Dedifferentiated amniotic fluid mesenchymal stem cell (primary cell): ENCODE measurements around the gene EDAR.

Experiments
- DNase-seq: peaks from one replicate; pipeline ENCODE4 v3.0.0-alpha.2; 2016; ENCODE audit errors: extremely low spot score

EDAR gene

GRCh38 chr2:108924580-108925251, 64.3 kb downstream of the EDAR start:
- no peak for DNase-seq

DNA sequence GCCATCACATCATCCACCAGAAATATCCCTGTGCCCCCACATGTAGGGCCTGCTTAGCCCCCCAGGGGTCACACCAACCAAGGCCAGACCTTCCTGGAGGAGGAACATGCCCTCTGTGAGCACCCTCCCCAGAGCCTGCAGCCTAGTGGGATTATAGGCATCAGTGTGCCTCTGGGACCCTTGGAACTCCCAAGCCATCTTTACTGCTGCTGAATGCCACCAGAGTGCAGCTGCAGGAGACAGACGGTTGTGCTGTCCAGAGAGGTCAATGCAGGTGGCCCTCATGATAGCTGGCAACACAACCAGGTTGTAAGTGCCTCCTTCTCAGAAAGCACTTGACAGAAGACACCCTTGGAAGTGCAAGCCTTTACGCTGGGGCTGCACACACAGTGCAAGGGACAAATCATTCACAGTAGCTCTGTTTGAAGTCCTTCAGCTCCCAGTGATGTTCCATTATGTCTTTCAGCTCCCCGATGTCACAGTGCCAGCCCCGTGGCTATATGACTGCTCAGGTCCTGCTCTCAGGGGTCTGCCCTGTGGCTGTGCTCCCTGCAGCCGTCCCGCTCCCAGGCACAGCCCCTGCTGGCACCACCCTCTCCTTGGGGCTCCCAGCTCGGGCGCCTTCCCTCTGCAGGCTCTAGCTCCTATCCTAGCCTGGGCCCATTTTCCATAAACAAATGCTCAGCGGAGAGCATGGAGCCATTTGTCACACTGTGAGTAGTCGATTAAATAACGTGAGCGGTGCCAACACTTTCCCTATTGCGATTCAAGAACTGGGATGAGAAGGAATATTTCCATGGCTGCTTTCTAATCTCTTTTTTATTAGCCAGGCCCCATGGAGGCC, 65.1 kb downstream of the EDAR start:
- DNase-seq = no peak

DNA sequence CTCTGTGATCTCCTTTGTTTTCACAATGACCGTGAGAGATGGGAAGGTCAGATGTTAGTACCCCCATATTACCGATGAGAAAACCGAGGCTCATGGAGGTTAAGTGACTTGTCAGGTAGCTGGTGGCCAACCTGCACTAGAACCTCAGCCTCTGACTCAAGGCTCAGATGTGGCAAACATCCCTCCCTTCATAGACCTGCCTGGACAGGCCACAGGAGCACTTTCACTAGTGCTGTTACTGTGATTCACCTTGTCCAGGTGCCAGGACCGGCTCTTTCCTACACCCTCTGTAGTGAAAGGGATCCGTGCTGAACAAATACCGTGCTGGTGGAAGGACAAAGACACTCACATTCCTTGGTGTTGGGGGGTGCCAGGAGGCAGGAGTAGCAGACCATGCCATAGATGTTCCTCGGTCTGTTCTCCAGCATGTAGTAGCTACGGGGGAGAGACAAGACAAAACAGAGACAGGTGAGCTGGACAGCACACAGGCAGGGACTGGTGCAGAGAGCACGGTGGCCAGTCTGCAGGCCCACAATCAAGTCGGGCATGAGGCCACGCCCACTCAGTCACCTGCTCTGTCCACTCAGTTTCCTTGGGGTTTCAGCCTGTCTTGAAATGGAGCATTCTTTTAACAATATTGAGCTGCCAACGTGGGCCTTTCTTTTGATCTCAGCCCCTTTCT, 65.9 kb downstream of the EDAR start:
- DNase-seq = no peak

DNA sequence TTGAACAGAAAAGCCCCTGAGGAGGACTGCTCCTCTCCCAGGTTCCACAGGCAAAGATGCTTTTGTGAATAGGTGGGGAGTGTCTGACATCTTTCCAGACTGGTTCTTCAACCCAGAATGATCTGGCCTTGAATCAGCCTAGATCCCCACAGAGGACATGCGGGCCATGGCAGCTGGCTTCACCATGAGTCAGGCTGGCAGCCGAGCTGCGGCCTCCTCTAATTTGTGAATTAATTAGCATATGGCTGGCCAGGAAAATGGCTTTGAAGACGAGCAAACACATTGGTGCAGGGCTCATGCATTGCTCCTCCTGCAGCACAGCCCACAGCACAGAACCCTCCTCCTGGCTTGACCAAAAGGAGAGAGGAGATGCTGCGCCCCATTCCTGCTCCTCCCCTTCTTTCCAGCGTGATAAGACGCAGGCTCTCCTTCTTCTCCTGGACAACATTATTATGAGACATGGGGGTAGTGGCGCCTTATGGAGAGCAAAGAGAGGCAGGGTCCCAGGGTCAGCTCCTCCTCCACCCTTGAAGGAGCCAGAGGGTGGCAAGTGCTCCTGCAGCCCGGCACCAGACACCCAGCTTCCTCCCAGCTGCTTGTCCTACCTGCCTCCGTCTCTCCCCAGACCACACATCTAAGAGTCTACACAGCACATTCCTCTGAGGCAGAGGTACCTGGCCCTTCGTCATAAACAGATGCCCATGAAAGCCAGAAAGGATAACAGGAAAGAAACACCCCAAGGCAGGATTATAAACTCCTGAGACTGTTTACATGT, 66.7 kb downstream of the EDAR start:
- DNase-seq = no peak

GRCh38 chr2:108921096-108922030, 67.7 kb downstream of the EDAR start:
- no peak for DNase-seq

- no peak for DNase-seq
These were observed 68.3 kb downstream of the EDAR start for GRCh38 chr2:108920686-108921085.

GRCh38 chr2:108919571-108920373, 69.2 kb downstream of the EDAR start:
- no peak for DNase-seq

- DNase-seq = no peak
These were observed 70.1 kb downstream of the EDAR start for GRCh38 chr2:108918941-108919341.

- no peak for DNase-seq
These were observed 70.7 kb downstream of the EDAR start for GRCh38 chr2:108918156-108918874.

DNA sequence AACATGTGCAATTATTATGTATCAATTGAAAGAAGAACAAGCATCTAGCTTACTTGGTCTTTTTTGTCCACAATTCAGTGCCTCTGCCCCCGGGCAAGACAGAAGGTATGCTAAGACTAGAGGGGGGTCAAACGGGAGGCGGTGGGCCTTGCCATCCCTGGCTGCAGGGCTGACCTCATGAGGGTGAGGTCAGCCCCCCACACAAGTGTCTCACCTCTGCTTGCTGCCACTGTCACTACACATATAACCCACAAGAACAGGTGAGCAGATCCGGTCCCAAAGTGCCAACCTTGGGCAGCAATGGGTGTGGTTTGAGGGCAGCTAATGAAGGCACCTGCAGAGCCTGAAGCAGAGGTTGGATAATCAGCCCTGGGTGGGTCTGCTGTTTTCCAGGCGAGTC, 71.5 kb downstream of the EDAR start:
- no peak for DNase-seq

DNA sequence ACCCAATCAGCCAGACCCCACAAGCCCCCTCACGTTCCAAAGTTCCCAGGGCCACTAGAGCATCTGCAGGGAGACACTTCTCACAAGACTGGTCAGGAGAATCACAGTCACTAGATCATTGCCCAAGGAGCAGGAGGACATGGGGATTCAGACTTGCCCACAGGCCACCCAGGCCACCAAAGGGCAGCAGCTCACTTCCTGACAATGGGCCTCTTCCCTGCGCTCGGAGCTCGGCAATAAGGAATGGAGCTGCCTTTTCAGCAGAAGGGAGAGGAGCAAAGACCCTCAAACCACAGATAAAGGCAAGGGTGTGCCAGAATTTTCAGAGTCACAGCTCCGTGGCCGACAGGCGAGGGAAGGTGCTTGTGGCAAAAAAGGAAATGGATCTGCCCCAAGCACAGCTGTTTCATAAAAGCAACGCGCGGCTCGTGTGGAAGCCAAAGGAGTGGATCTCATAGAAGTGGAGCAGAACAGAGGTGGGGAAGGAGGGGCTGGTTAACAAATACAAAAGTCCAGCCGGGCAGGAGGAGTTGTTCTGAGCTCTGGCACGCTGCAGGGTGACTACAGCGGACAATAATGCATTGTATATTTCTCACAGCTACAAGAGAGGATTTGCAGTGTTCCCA, 72.1 kb downstream of the EDAR start:
- DNase-seq = no peak

DNA sequence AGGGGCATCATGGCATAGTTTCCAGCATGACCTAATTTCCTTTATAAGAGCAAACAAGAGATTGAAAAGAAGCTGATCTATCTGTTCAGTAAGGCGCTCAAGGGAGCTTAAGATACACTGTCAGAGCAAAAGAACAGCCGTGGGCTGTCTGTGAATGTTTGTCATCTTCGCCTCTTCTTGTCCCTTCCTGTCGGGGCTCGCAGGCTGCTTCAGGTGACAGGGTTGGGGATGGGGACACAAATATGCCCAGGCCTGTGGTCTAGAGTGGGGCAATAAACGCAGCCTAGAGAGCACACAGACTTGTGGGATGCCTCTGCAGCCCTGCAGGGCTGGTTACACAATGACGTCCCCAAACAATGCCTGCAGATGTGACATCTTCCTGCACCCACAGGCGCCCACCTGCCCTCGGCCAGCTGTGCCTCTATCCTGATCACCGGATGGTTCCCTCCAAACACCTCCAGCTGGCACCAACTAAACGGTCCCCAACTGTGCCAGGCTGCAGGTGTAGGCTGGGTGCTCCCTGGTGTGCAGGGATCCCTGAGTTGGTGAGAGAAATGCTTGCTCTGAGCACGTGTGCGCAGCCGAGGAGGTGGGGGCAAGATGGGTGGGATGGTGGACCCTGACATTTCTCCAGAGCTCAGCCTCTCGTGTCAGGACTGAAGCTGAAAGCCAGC, 72.8 kb downstream of the EDAR start:
- DNase-seq = no peak

- DNase-seq = no peak
These were observed 76.5 kb downstream of the EDAR start for GRCh38 chr2:108912629-108912902.

DNA sequence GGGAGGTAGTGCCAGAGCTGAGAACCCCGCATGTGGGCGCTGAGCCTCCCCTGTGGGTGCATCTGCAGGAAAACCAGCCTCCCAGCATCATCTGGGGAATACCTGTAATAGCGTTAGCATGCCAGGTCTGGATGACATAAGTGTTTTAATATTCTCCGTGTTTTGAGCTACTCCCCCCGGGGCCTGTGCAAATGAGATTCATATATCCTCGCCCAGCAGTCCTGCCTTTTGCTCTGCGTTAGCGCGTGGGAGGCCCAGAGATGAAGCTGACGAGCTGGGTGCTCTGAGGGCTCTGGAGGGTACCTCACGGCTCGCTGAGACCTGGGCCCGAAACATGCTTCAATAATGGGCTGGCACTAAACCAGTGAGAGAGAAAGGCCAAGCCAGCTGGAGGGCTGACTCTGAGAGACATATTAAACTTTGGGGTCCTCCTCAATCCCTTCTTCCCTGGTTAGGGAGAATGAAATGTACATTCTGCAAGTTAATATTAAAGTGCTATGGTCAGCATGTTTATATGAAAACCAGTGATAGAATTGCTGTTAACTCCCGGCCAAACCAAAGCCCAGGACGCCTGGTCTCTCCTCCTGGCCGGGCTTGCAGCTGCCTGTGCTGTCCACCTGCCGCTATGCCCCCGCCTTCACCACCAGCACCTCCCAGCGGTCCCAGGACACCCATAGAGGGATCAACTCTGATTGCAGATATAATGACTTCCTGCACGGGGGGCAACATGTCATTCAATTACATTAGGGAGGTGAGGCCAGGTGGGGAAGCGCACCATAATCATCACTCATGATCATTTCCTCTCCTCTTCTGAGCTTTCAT, 77.0 kb downstream of the EDAR start:
- no peak for DNase-seq

- no peak for DNase-seq
These were observed 77.6 kb downstream of the EDAR start for GRCh38 chr2:108911401-108911800.

GRCh38 chr2:108910541-108911396, 78.3 kb downstream of the EDAR start:
- DNase-seq = no peak

- no peak for DNase-seq
These were observed 79.0 kb downstream of the EDAR start for GRCh38 chr2:108910011-108910431.
